Heart left ventricle (tissue), 13 donors: ENCODE measurements around the gene BUB1B.

Source experiments
- POLR2A ChIP-seq, 2 donors: fragments of 450-650 bp; IDR thresholded peaks; one replicate each; pipeline ENCODE4 v1.6.1; 2017; ENCODE audit warnings: antibody characterized with exemption in 2 of 2, mild to moderate bottlenecking in 2 of 2, moderate library complexity in 2 of 2
- TF ChIP-seq, protein P1 (sequence below), 12 donors: fragments of 200-600 bp; sonication (generic) in 4 of 12; IDR thresholded peaks; one replicate each; pipeline versions ENCODE4 v1.5.0 to v1.8.0; 2018 to 2022; ENCODE audit warnings: antibody characterized with exemption in 12 of 12, mild to moderate bottlenecking in 5 of 12
- donor health status: ischemic (EF 13 %, LVEDD 7.1; RV severe dilation, severe dysfunction).
- donor health status: DM: no; HTN: yes; CAD: no.
- donor health status: DM: no; HTN: no; CAD: no.
- donor health status: ischemic (EF 25% LVEDD 6.9; RV normal size, moderate dysfunction).
- donor health status: ischemic (EF 25% LVEDD 5.7; RV mildly dilated, moderate dysfunction).
- donor health status: ischemic (EF 35%, LVEDD 5.7; RV mildly dilated, moderate dysfunction).
- donor health status: nonischemic (EF 11% LVEDD 7.7; RV severe dilation, severe dysfunction).
- donor health status: DM: yes; HTN: yes; CAD: no.
- donor health status: PGD.
- donor health status: ischemic (EF 29% LVEDD 5.4; RV normal size, mild dysfunction).
- donor health status: nonischemic (EF 23%, LVEDD 6.1; RV moderate dilation, normal function).

DNA sequence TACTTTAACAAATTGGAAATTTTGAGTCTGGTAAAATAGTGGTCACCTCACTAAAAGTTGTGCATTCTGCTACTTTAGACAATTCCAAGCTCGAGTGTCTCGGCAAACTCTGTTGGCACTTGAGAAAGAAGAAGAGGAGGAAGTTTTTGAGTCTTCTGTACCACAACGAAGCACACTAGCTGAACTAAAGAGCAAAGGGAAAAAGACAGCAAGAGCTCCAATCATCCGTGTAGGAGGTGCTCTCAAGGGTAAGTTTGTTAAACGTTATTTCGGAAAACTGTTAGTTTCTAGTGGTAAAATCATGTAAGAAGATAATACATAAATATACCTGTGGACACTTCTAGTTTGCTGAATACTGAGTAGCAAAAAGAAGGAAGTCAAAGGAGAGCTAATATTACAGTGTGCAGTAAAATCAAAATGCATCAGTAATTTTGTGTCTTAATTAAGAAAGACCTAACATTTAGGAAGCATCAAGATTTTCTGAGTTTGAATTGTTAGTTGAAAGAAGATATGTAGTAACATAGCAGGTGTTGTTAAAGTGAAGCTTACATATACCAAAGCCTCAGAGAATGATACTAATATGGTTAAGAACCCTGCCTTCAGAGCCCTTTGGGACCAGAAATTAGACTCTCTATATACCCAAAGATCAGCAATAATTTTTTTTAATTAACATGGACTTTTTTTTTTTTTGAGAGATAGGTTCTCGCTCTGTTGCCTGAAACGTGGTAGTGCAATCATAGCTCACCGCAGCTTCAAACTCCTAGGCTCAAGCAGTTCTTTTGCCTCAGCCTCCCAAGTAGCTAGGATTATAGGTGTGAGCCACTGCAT is 23.0 kb downstream of the BUB1B start:
- TF ChIP-seq, protein P1, sequence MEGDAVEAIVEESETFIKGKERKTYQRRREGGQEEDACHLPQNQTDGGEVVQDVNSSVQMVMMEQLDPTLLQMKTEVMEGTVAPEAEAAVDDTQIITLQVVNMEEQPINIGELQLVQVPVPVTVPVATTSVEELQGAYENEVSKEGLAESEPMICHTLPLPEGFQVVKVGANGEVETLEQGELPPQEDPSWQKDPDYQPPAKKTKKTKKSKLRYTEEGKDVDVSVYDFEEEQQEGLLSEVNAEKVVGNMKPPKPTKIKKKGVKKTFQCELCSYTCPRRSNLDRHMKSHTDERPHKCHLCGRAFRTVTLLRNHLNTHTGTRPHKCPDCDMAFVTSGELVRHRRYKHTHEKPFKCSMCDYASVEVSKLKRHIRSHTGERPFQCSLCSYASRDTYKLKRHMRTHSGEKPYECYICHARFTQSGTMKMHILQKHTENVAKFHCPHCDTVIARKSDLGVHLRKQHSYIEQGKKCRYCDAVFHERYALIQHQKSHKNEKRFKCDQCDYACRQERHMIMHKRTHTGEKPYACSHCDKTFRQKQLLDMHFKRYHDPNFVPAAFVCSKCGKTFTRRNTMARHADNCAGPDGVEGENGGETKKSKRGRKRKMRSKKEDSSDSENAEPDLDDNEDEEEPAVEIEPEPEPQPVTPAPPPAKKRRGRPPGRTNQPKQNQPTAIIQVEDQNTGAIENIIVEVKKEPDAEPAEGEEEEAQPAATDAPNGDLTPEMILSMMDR (IDR thresholded peaks at IDR 0.05), result no peak
- no peak for TF ChIP-seq POLR2A (IDR thresholded peaks at IDR 0.05)
